ENCODE data around the gene RBP4.
"Not testable (repeated sequence)": the region's sequence is repeated elsewhere in the genome, so short reads cannot be mapped to it uniquely, and the experiment has no call there.

RBP4 gene

DNA sequence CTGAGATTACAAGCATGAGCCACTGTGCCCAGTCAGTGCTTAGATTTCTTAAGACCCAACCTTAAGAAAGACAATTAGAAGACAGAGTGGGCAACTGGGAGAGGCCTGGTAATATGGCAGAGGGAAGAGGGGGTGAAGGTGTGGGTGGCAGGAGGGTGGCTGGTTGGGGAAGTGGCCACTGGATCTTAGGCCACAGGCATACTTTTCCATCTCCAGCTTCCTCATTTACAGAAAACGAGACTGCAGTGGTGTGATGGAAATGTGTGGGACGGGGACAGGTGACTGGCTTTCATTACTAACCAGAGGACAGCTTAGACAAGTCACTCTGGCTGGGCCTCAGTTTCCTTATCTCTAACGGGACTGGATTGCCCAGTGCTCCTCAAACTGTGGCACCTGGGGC lies 35.6 kb downstream of the RBP4 start:
- DNase-seq = no peak

DNA sequence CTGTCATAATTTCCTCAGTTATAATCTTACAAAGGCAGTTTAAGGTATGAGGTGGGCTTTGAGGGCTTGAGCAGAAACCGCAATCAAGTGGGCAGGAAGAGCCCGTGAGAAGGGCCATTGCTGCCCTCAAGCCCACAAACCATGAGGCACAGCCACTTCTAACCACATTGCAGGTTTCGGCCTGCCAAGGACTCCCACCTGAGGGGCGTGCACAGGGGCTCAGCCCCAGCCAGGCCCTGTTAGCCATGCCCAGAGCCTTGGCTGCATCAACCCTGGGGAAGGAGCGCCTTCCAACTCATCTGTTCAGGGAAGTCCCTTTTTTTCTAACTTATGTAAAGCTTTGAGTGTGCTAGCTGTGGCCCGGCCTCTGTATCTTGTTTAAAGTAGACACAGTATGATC lies 40.5 kb downstream of the RBP4 start:
- DNase-seq = no peak

DNA sequence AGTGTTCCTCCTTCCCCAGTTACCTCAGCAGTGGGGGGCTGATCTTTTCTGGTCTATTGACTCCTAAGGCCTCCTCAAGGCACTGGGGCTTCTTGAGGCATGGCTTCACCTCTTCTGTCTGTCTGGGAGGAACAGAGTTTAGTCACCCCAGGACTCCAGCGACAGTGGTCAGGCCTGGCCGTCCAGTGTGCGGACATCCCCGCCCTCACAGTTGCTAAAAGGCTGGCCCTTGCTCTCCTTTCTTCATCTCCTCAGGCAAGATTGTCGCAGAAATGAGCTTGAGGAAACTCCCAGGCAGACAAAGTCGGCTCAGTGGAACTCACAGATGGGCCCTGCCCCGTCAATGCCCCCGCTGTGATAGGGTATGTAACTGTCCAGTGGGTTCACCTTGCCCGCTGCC lies 41.5 kb downstream of the RBP4 start:
- DNase-seq = no peak

DNA sequence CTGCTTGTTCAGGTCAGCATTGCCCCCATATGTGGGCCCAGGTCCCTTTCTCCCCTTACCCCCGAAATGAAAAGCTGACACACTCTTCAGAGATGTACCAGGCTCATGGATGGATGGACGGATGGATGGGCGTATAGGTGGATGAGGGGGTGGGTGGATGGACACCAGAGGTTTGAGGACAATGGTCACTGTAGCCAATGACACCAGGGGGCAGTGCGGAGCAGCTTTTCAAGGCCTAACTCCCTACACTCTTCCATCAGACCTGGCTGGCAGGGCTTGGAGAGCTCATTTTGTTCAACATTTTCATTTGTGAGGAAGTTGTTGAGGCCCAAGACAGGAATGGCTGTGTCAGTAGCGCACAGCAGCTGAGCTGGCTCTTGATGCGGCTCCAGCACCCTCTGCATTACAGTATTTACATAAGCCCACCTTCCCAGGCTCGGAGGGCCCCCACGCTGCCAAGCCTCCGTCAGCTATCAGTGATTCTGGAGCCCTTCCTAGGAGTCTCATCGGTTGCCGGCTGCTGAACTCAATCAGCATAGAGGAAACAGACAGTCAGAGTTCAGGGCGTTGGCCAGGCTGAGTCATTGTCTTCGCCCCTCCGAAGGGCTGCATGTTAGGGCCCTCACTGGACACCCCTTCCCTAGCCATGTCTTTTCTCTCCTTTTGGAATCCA lies 46.1 kb downstream of the RBP4 start:
- peak; percentile 40 for DNase-seq

DNA sequence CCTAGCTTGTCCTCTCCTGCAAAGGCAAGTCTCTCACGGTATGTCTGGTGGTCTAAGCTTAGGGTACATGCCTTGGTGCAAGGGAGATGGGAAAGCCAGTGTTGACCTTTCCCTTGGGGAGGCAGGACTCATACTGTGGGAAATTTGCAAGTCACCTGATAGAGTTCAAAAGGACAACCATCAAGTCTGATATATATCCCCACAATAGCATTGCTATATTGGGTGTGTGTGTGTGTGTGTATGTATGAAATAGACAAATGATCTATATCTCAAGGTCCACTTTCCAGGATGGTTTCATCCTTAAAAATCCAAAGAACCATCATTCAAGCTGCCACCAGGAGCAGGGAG lies 46.7 kb downstream of the RBP4 start:
- no peak for DNase-seq

DNA sequence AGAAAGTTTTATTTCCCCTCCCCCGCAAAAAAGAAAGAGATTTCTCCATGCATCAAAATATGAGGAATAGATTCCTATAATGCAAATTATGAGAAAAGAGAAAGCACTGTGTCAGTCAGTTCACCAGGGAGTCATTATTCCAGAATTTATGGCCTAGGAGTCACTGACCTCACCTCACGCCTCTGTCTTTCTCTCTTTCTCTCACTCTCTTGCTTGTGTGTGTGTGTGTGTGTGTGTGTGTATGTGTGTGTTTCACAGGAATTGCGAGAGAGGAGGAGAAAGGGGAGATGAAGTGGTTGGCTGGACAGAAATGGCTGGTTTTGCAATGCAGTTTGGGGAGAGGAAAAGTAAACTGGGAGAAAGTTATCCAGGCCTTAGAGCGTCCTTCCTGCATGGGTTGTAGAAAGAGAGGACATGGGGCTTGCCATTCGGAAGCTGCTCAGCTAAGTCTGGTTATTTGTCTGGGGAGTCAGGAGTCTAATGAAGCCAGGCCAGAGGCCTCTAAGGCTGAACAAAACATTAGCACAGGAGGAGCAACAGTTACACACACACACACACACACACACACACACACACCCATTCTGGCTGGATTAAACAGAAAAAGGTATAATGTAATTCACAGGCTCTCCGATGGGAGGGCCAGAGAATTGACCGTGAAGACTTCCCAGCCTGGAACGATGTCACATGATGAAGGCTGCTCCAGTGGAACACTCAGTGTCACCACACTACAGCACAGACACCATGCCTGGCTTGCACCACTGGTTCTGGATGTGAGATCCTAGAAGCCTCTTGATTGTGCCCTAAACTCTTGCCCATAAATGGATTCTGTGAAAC lies 47.3 kb downstream of the RBP4 start:
- no peak for DNase-seq

DNA sequence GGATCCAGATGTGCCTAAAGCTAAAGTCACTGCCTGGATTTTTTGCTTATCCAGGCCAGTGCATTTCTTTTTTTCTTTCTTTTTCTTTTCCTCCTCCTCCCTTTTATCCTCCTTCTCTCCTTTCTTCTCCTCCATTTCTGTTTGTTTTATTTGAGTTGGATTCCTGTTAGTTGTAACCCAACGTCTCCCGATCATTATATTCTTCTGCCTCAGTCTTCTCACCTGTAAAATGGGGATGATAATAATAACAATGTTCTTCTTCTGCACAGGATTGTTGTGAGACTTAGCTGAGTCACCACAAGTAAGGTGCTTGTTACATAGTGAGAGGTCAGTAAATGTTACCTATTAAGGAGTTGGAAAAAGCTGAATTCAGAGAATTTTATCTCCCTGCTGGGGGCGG lies 48.3 kb downstream of the RBP4 start:
- no peak for DNase-seq

DNA sequence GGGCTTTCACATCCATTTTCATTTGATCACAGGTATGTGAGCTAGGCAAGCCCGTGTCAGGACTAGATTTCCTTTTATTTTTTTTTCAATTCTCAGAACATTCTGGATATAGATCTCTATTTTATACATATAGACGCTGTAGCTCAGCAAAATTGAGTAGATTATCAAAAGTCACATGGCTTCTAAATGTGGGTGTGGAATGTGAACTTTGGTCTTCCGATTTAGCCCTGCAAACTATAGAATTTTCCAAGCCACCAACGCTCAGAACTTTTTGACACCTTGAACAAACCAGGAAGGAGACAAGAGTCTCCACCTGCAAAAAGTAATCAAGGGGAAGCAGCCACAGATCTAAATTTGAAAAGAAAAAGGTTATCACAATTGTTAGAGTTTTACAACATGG lies 50.4 kb downstream of the RBP4 start:
- DNase-seq = no peak

DNA sequence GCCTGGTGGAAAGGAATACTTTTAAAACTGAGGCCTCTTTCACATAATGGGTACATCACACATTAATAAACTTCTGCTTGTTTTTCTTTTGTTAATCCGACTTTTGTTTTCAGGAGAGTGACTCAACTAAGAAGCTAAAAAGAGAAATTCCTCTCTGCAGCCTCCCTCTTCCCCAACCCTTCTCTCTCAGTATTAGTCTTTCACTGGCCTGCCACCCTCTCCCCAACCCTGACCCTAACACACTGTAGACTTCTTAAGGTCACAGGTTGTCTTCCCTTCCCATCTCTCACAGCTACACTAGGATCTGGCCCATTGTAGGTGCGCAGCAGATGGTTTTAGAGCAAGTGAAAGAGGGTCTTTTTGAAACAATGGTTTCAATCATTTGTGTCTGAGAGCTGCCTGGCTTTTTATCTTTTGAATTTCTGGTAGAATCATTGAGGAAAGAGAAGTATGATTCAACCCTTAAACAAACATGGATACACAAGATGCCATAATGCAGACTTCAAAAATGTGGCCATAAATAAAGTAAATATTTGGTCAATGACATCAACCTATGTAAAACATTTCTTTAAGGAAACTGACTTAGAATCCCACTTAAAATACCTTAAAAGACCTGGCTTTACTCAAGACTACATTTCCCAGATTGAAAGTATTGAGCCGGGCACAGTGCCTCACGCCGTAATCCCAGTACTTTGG lies 52.5 kb downstream of the RBP4 start:
- no peak for DNase-seq

DNA sequence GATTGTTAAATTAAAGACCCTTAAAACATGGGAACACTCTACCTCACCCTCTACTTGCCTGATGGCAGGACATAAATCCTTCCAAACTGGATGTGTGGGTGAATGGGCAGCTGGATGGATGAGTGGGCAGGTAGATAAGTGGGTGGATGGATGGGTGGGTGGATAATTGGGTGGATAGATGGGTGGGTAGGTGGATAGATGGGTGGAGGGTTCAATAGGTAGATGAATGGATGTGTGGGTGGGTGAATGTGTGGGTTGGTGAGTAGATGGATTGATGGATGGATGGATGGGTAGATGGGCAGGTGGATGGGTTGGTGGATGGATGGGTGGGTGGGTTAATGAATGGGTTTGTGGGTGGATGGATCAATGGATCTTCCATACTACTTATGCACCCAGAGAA lies 53.5 kb downstream of the RBP4 start:
- DNase-seq = no peak

DNA sequence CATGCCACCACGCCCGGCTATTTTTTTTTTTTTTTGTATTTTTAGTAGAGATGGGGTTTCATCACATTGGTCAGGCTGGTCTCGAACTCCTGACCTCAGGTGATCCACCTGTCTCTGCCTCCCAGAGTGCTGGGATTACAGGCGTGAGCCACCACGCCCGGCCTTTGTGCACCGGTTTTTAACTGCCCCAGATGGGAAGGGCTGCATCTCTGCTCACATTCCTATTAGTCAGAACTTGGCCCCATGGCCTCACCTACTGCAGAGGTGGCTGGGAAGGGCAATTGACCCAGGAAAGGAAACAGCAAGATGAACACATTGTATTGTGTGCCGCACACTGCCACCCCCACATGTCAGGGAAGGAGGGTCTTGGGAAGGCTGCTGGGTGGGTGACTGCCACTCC lies 54.0 kb downstream of the RBP4 start:
- DNase-seq = not testable (repeated sequence)

DNA sequence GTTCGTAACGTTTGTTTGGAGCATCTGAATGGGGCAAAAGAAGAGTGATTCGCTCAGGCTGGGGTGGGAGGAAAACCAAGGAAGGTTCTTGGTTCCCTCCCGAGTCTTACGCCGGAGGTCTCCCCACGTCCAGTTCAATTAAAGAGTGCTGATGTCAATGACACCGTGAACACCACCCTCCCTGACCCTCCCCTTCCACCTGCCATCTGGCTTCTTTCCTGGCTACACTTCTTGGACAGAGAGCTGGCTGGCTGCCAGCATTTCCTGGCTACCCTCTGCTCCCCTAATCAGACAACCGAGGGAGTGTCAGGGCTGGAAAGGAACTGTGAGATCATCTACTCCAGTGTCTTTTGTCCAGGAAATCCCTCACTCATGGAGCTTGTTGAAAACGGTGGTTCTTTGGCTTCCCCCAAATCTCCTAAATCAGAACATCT lies 58.7 kb downstream of the RBP4 start:
- DNase-seq = no peak
